Measurements from ENCODE around the gene LRG1. TPM values are rescaled to one million over a fixed set of nuclear protein-coding genes. Genes with fewer than 3 reads are reported as not detected.

LRG1 gene
- total RNA-seq: 0.09 TPM in 2 replicates
- long read RNA-seq: 0 reads

DNA sequence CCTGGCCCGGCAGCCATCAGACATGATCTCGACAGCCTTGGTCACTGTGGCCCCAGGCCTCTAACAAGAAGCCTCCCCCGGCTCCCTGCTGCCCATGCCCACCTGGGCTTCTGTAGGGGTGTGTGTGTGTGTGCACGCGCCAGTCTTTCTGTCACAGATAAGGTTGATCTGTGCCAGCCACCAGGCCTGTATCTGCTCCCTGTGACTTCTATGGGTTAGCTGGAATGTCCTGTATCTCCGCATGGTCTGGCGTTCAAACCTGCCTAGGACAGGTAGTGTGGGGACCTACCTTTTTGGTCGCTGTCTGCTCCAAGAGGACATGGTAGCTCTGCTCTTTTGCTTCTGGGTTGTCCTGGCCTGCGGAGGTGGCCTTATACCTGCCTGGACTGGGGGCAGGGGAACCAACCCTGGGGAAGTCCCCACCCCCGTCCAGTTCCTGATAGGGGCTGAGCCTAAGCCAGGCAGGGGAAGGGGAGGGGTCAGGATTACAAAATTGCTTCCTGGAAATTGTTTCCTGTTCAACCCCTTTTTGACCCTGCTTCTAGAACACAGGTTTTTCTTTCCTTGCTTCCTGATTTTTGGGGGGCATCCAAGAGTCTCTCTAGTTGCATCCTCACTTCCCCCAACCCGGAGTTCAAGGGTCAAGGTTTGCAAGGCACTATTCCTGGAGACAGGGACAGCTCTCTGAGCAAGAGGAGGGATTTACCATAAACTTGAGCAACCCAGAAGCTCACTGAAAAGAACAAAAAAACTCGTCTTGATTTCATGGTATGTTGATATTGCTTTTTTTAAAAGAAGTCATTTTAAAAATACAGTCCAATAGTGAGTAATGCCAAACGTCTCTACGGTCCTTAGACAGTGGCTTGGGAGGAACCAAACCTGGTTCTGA lies at the start of gene LRG1:
LRG1 (minus strand) TSS at position 344 of the 889 bp plus-strand sequence; CDS start at position 321, 23 bp downstream.
- Mint-ChIP-seq H3K27me3 (ENCODE audit: low read depth) (no peaks in the 10 kb centered on the region), H3K4me3 (no peak within 1 kb of the TSS), H3K4me1 (peaks cover 10% of the 10 kb centered on the region), H3K36me3 (ENCODE audit: low read depth) (no peaks in the 10 kb centered on the region), H3K27ac (ENCODE audit: unreplicated experiment) (no peak within 1 kb of the TSS), H3K9me3 (no peaks in the 10 kb centered on the region)
- no peak for DNase-seq (ENCODE audit: low read depth, low spot score)
- TF ChIP-seq CTCF (conservative IDR thresholded peaks at IDR 0.05): no peak

GRCh38 chr19:4588291-4588761 lies 48.5 kb upstream of the LRG1 start:
- H3K4me3 Mint-ChIP-seq: no peak overlapping the region
- H3K27ac Mint-ChIP-seq (ENCODE audit: unreplicated experiment): no peak overlapping the region
- no peaks in the 10 kb centered on the region for H3K36me3 Mint-ChIP-seq (ENCODE audit: low read depth)
- no peak for TF ChIP-seq CTCF (conservative IDR thresholded peaks at IDR 0.05)
- DNase-seq (ENCODE audit: low read depth, low spot score): no peak
- H3K27me3 Mint-ChIP-seq (ENCODE audit: low read depth): peaks cover 15% of the 10 kb centered on the region
- H3K4me1 Mint-ChIP-seq: peaks cover 14% of the 10 kb centered on the region
- H3K9me3 Mint-ChIP-seq: no peaks in the 10 kb centered on the region

DNA sequence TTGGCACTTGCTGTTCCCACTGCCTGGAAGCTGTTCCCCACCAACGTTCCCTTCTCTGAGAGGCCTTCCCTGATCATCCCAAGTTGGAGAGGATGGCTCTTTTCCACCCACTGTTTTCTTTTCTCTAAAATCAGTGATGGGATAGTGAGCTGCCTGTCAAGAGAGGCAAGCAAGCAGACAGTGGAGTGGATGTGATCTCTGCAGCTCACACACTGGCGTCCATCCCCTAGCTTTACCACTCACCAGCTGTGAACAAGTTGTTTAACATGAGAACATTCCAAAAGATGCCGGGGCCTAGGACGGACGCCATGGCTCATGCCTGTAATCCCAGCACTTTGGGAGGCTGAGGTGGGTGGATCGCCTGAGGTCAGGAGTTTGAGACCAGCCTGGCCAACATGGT lies 47.7 kb upstream of the LRG1 start:
- Mint-ChIP-seq H3K27ac (ENCODE audit: unreplicated experiment) (no peak overlapping the region), H3K9me3 (no peaks in the 10 kb centered on the region), H3K4me1 (peaks cover 15% of the 10 kb centered on the region), H3K36me3 (ENCODE audit: low read depth) (no peaks in the 10 kb centered on the region), H3K27me3 (ENCODE audit: low read depth) (peaks cover 12% of the 10 kb centered on the region), H3K4me3 (no peak overlapping the region)
- no peak for TF ChIP-seq CTCF (conservative IDR thresholded peaks at IDR 0.05)
- DNase-seq (ENCODE audit: low read depth, low spot score): no peak

DNA sequence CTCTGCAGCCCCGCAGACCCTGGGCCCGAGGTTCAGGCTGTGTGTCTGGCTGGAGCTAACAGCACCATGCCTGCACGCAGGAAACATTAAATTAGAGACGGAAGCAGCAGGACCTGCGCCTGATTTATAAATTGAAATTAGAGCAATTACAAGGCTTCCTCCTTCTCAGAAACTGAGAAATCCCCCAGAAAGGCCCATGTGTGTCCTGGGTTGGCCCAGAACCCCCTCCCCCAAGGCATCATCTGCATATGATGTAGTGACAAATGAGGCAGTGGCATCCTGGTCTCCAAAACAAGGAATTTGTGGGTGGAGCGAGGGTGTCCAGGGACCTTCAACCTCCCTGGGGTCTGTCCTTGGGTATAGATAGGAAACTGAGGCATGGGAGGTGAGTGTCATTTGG lies 46.9 kb upstream of the LRG1 start:
- H3K9me3 Mint-ChIP-seq: no peaks in the 10 kb centered on the region
- peaks cover 18% of the 10 kb centered on the region for H3K27me3 Mint-ChIP-seq (ENCODE audit: low read depth)
- H3K4me1 Mint-ChIP-seq: peaks cover 23% of the 10 kb centered on the region
- no peaks in the 10 kb centered on the region for H3K36me3 Mint-ChIP-seq (ENCODE audit: low read depth)
- TF ChIP-seq CTCF (conservative IDR thresholded peaks at IDR 0.05): no peak
- no peak for DNase-seq (ENCODE audit: low read depth, low spot score)
- no peak overlapping the region for H3K27ac Mint-ChIP-seq (ENCODE audit: unreplicated experiment)
- no peak overlapping the region for H3K4me3 Mint-ChIP-seq

- TF ChIP-seq CTCF (conservative IDR thresholded peaks at IDR 0.05): no peak
- H3K4me1 Mint-ChIP-seq: peaks cover 23% of the 10 kb centered on the region
- no peak overlapping the region for H3K27ac Mint-ChIP-seq (ENCODE audit: unreplicated experiment)
- no peaks in the 10 kb centered on the region for H3K9me3 Mint-ChIP-seq
- H3K27me3 Mint-ChIP-seq (ENCODE audit: low read depth): peaks cover 18% of the 10 kb centered on the region
- peak overlapping the region; percentile 32 for H3K4me3 Mint-ChIP-seq
- no peaks in the 10 kb centered on the region for H3K36me3 Mint-ChIP-seq (ENCODE audit: low read depth)
- DNase-seq (ENCODE audit: low read depth, low spot score): no peak
These were observed 46.4 kb upstream of the LRG1 start for GRCh38 chr19:4586245-4586644.

All from neural crest cell (in vitro differentiated cells).